Tibial nerve (tissue), 4 donors: ENCODE measurements around the gene PYROXD2. TPM values are rescaled to one million over a fixed set of nuclear protein-coding genes. Genes with fewer than 3 reads are reported as not detected.

ENCODE experiments used
- DNase-seq, 2 donors: peaks; one replicate each; pipeline ENCODE4 v3.0.0-alpha.2; 2019; ENCODE audit warnings: low spot score in 2 of 2
- H3K27ac ChIP-seq, 4 donors: fragments of 200-600 bp; sonication (generic) in 3 of 4; one replicate each; pipeline ENCODE4 v1.5.1; 2017 to 2019; ENCODE audit warnings: mild to moderate bottlenecking in 1 of 4
- H3K27me3 ChIP-seq, 2 donors: fragments of 200-600 bp; sonication (generic) in 1 of 2; one replicate each; pipeline versions ENCODE4 v1.5.1 to v1.6.0; 2017 to 2019
- H3K36me3 ChIP-seq, 3 donors: fragments of 200-600 bp; sonication (generic); one replicate each; pipeline ENCODE4 v1.5.1; 2018 to 2019
- H3K4me1 ChIP-seq, 4 donors: fragments of 200-600 bp; sonication (generic) in 3 of 4; one replicate each; pipeline ENCODE4 v1.5.1; 2017 to 2019
- H3K4me3 ChIP-seq, 4 donors: fragments of 200-600 bp; sonication (generic) in 3 of 4; one replicate each; pipeline ENCODE4 v1.5.1; 2017 to 2019; ENCODE audit warnings: mild to moderate bottlenecking in 1 of 4, moderate library complexity in 1 of 4
- H3K9me3 ChIP-seq, 4 donors: fragments of 200-600 bp; sonication (generic) in 3 of 4; one replicate each; pipeline ENCODE4 v1.5.1; 2017 to 2019
- EP300 ChIP-seq, 2 donors: sonication (generic); formaldehyde crosslinking; IDR thresholded peaks; one replicate each; pipeline ENCODE4 v1.6.1; 2017; ENCODE audit warnings: antibody characterized with exemption in 2 of 2, mild to moderate bottlenecking in 1 of 2
- POLR2A ChIP-seq, 2 donors: fragments of 450-650 bp; IDR thresholded peaks; one replicate each; pipeline ENCODE4 v1.6.1; 2017; ENCODE audit warnings: antibody characterized with exemption in 2 of 2, mild to moderate bottlenecking in 2 of 2, moderate library complexity in 2 of 2
- WGBS, 2 donors: methylation state at CpG; one replicate each; pipeline ENCODE4 v1.1.5; 2018; 5-methylcytosine and 5-hydroxymethylcytosine counted together
- small RNA-seq: library from RNA; depleted of rRNA; stranded (forward); fragments of <200 nt; gene quantifications from one replicate; pipeline ENCODE3, GENCODE V24; 2016
- total RNA-seq, 4 donors: library from RNA; depleted of rRNA; stranded (reverse); fragments of >200 nt; gene quantifications; one replicate each; pipeline ENCODE4 v1.1.0, GENCODE V29; 2016
- TF ChIP-seq, protein P1 (sequence below), 5 experiments: fragments of 200-600 bp in 3 of 5; fragments of 450-650 bp in 2 of 5; sonication (generic) in 3 of 5; IDR thresholded peaks; one replicate each; pipeline ENCODE4 v1.5.1; 2016 to 2019; ENCODE audit warnings: antibody characterized with exemption in 5 of 5, mild to moderate bottlenecking in 3 of 5, moderate library complexity in 2 of 5

Gene PYROXD2
- total RNA-seq, 4 donors from 2014 or later: 14.2 to 27.0 (median 20.8) TPM

DNA sequence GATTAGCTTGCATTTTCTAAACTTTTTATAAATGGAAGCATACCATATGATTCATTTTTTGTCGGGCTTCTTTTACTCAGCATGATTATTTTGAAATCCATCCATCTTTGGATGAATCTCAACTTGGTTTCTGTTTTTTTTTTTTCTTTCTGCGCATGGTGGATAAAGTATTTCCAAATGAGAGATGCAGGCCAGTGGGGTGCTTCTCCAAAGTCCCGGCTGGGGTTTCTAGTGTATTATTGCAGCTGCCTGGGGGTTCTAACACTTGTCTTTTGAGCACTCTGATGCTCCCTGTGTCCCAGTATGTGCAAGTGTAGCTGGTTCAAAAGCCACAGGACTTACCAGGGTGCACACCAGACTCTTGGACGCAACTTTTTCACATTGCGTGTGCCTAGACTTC, 76.1 kb downstream of the PYROXD2 start:
- no peak overlapping the region for H3K4me3 ChIP-seq
- no peaks in the 10 kb centered on the region for H3K27me3 ChIP-seq
- WGBS, 2 donors: 67 to 76% methylated on average over 5 of the region's 5 CpGs
- no peaks in the 10 kb centered on the region for H3K36me3 ChIP-seq
- H3K4me1 ChIP-seq: peaks cover 0 to 9% (median 0%) of the 10 kb centered on the region in 4 donors
- H3K27ac ChIP-seq: no peak overlapping the region
- no peak for TF ChIP-seq POLR2A (IDR thresholded peaks at IDR 0.05)
- TF ChIP-seq, protein P1, sequence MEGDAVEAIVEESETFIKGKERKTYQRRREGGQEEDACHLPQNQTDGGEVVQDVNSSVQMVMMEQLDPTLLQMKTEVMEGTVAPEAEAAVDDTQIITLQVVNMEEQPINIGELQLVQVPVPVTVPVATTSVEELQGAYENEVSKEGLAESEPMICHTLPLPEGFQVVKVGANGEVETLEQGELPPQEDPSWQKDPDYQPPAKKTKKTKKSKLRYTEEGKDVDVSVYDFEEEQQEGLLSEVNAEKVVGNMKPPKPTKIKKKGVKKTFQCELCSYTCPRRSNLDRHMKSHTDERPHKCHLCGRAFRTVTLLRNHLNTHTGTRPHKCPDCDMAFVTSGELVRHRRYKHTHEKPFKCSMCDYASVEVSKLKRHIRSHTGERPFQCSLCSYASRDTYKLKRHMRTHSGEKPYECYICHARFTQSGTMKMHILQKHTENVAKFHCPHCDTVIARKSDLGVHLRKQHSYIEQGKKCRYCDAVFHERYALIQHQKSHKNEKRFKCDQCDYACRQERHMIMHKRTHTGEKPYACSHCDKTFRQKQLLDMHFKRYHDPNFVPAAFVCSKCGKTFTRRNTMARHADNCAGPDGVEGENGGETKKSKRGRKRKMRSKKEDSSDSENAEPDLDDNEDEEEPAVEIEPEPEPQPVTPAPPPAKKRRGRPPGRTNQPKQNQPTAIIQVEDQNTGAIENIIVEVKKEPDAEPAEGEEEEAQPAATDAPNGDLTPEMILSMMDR (IDR thresholded peaks at IDR 0.05): no peak
- TF ChIP-seq EP300 (IDR thresholded peaks at IDR 0.05): no peak
- H3K9me3 ChIP-seq: no peaks in the 10 kb centered on the region
- no peak for DNase-seq

DNA sequence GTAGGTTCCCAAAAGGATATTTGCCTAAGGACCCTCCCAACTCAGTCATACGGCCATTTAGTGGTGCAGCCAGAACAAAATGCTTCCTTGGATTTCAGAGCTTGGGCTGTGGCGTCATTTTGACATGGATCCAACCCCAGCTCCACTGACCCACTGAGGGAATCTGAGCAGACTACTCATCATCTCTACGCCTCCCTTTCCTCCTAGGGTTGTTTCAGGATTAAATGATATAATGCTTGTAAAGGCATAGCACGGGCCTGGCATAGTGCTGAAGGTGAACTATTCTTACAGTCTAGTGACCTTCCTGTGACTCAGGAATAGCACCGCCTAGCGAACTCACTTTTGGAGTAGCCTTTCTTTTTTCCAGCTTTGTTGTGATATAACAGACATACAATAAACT, 76.7 kb downstream of the PYROXD2 start:
- Histone ChIP-seq H3K36me3 (no peaks in the 10 kb centered on the region), H3K27ac (no peak overlapping the region), H3K9me3 (no peaks in the 10 kb centered on the region), H3K27me3 (no peaks in the 10 kb centered on the region), H3K4me1 (peaks cover 0 to 9% (median 0%) of the 10 kb centered on the region in 4 donors), H3K4me3 (no peak overlapping the region)
- WGBS, 2 donors: 64 to 71% methylated on average over 6 of the region's 6 CpGs
- TF ChIP-seq EP300 (IDR thresholded peaks at IDR 0.05) (no peak), POLR2A (IDR thresholded peaks at IDR 0.05) (no peak)
- TF ChIP-seq, protein P1 (IDR thresholded peaks at IDR 0.05): no peak
- DNase-seq: peak in 1 of 2 donors; percentile 29

DNA sequence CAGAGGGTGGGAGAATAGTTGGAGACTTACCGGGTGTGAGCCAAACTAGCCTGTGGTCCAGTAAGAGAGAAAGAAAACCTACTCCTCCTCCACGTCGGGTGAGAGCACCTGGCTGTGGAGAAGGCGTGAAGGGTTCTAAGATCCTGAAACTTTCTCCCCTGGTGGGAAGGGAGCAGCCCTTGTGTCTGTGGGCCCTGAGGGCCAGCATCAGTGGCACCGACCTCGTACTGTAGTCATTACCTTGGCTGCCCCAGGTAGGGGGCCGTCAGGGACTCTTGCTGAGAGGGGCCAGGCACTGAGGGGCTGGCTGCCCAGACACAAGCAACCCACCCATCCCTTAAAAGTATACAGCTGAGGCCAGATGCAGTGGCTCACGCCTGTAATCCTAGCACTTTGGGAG, 77.5 kb downstream of the PYROXD2 start:
- Histone ChIP-seq H3K4me1 (peaks cover 0 to 9% (median 0%) of the 10 kb centered on the region in 4 donors), H3K9me3 (no peaks in the 10 kb centered on the region), H3K4me3 (no peak overlapping the region), H3K27me3 (no peaks in the 10 kb centered on the region), H3K27ac (no peak overlapping the region), H3K36me3 (no peaks in the 10 kb centered on the region)
- no peak for TF ChIP-seq POLR2A (IDR thresholded peaks at IDR 0.05)
- TF ChIP-seq, protein P1 (IDR thresholded peaks at IDR 0.05): no peak
- TF ChIP-seq EP300 (IDR thresholded peaks at IDR 0.05): no peak
- WGBS, 2 donors: 78 to 90% methylated on average over 8 of the region's 8 CpGs
- no peak for DNase-seq

Small RNA genes within 50 kb of the gene (small RNA-seq; reads per million reads assigned to genes)
- gene MIR4685: 0.38 reads per million

Other genes starting within 250 kb of the PYROXD2 start
- 10 to 100 TPM in 2 of 4 donors, 1 to 10 TPM in 2; 4.1 to 14.9 (median 10.1) TPM for gene LOXL4, start 147.0 kb downstream of the PYROXD2 start, total RNA-seq
- gene HPS1, start 31.8 kb upstream of the PYROXD2 start, total RNA-seq: 100 to 1,000 TPM in 1 of 4 donors, 10 to 100 TPM in 3; 38.7 to 101 (median 62.5) TPM